K562 (cell line): ENCODE results near the gene EXOSC2. TPM values are rescaled to one million over a fixed set of nuclear protein-coding genes. Genes with fewer than 3 reads are reported as not detected.
A peak's percentile ranks its signal among the peaks of the same experiment; 100 is the strongest.

Experiments
- EP300 ChIP-seq: IDR thresholded peaks from 2 replicates; pipeline ENCODE4 v1.6.1; 2012; ENCODE audit warnings: low read length, improper control_type of control experiment
- GTF2F1 ChIP-seq: IDR thresholded peaks from 2 replicates; pipeline ENCODE4 v1.6.1; 2011; ENCODE audit warnings: low read depth, low read length, improper control_type of control experiment
- HNRNPL ChIP-seq: fragments of 200-400 bp; formaldehyde crosslinking; IDR thresholded peaks from 2 replicates; pipeline ENCODE4 v1.6.1; 2017; ENCODE audit warnings: low read depth, mild to moderate bottlenecking, low read length
- HSF4 ChIP-seq: fragments of 250-450 bp; sonication (Bioruptor Pico); IDR thresholded peaks from 2 replicates; pipeline ENCODE4 v2.1.2; 2022; ENCODE audit warnings: mild to moderate bottlenecking, moderate library complexity, borderline replicate concordance
- MYNN ChIP-seq, 2 experiments: sonication (generic); formaldehyde crosslinking in 1 of 2; IDR thresholded peaks; 2 replicates each; pipeline versions ENCODE4 v1.5.0 to v1.6.1; 2016 to 2020; ENCODE audit warnings: antibody characterized with exemption in 1 of 2, missing genetic modification reagents in 1 of 2
- RAD21 ChIP-seq, 2 experiments: fragments of 250-450 bp in 1 of 2; fragments of 450-650 bp in 1 of 2; sonication (Bioruptor Pico) in 1 of 2; formaldehyde crosslinking in 1 of 2; IDR thresholded peaks in 1 of 2; conservative IDR thresholded peaks in 1 of 2; 2 replicates each; pipeline versions ENCODE4 v1.4.0 to v1.8.0; 2020 to 2022; ENCODE audit warnings: mild to moderate bottlenecking in 2 of 2, moderate library complexity in 1 of 2
- SREBF1 ChIP-seq: fragments of 150-350 bp; IDR thresholded peaks from 2 replicates; pipeline ENCODE4 v1.6.1; 2014; ENCODE audit warnings: antibody characterized with exemption, low read depth, low read length, borderline replicate concordance
- STAG1 ChIP-seq: sonication (generic); formaldehyde crosslinking; IDR thresholded peaks from 2 replicates; pipeline ENCODE4 v1.5.0; 2020; ENCODE audit warnings: missing genetic modification reagents, borderline replicate concordance
- TFAM ChIP-seq: fragments of 250-450 bp; sonication (Bioruptor Pico); conservative IDR thresholded peaks from 2 replicates; pipeline ENCODE4 v1.5.0; 2021; ENCODE audit warnings: mild to moderate bottlenecking, moderate library complexity
- THRAP3 ChIP-seq: fragments of 450-650 bp; IDR thresholded peaks from 2 replicates; pipeline ENCODE4 v1.6.1; 2016; ENCODE audit warnings: mild to moderate bottlenecking, inconsistent platforms, borderline replicate concordance
- U2AF2 ChIP-seq: fragments of 200-400 bp; formaldehyde crosslinking; optimal IDR thresholded peaks from 2 replicates; pipeline ENCODE3; 2017; ENCODE audit warnings: low read depth, mild to moderate bottlenecking, low read length
- ZBTB7A ChIP-seq: IDR thresholded peaks from 2 replicates; pipeline ENCODE4 v1.6.1; 2011; ENCODE audit warnings: low read depth, mild to moderate bottlenecking, low read length, moderate library complexity, borderline replicate concordance; ENCODE audit not compliant: control insufficient read depth
- ZNF212 ChIP-seq: fragments of 450-650 bp; formaldehyde crosslinking; IDR thresholded peaks from 2 replicates; pipeline ENCODE4 v1.4.0; 2020; ENCODE audit warnings: mild to moderate bottlenecking
- ZNF444 ChIP-seq: fragments of 250-450 bp; sonication (Bioruptor Pico); IDR thresholded peaks from 2 replicates; pipeline ENCODE4 v1.4.0; 2020; ENCODE audit warnings: mild to moderate bottlenecking, moderate library complexity
- polyA plus RNA-seq, 8 experiments: library from polyadenylated mRNA; depleted of rRNA in 4 of 8; stranded (reverse) in 5 of 8; unstranded in 3 of 8; fragments of >200 nt; fragmentation: Nextera tagmentation in 2 of 8; fragmentation: Illumina TruSeq in 1 of 8; extraction: Ambion mirVana in 2 of 8; extraction: Trizol in 1 of 8; gene quantifications; 2 replicates each; pipeline versions ENCODE4 v1.2.1 to v1.2.3, GENCODE V29; 2011 to 2014; ENCODE audit warnings: inconsistent platforms in 1 of 8, missing spikeins in 1 of 8
- total RNA-seq, 7 experiments: library from RNA; depleted of rRNA in 6 of 7; stranded (reverse); fragments of >200 nt in 6 of 7; fragmentation: Illumina TruSeq in 2 of 7; extraction: Trizol in 2 of 7; gene quantifications; 2 replicates each; pipeline versions ENCODE4 v1.2.1 to v1.2.3, GENCODE V29; 2011 to 2021; ENCODE audit warnings: low replicate concordance in 1 of 7
- TF ChIP-seq, protein P1 (sequence below): fragments of 250-450 bp; sonication (Bioruptor Pico); IDR thresholded peaks from 2 replicates; pipeline ENCODE4 v1.9.0; 2021; ENCODE audit warnings: mild to moderate bottlenecking
- TF ChIP-seq, protein P2 (sequence below), 2 experiments: IDR thresholded peaks in 1 of 2; conservative IDR thresholded peaks in 1 of 2; 2 replicates each; pipeline ENCODE4 v1.6.1; 2016; ENCODE audit warnings: low read depth in 2 of 2, mild to moderate bottlenecking in 1 of 2, missing compliant biosample characterization in 1 of 2, missing genetic modification characterization in 1 of 2, moderate library complexity in 1 of 2
- TF ChIP-seq, protein P3 (sequence below): fragments of 450-650 bp; IDR thresholded peaks from 2 replicates; pipeline ENCODE4 v1.6.1; 2017; ENCODE audit warnings: mild to moderate bottlenecking, moderate library complexity
- TF ChIP-seq, protein P4 (sequence below): sonication (generic); formaldehyde crosslinking; IDR thresholded peaks from 2 replicates; pipeline ENCODE4 v1.8.0; 2022; ENCODE audit warnings: mild to moderate bottlenecking, missing genetic modification reagents, borderline replicate concordance

Gene EXOSC2
- total and polyA plus RNA-seq, 9 of the 15 experiments (the other 6 are each of a cell fraction or from before 2014, with no cell fraction given), result 46.0 to 101 (median 77.6) TPM

DNA sequence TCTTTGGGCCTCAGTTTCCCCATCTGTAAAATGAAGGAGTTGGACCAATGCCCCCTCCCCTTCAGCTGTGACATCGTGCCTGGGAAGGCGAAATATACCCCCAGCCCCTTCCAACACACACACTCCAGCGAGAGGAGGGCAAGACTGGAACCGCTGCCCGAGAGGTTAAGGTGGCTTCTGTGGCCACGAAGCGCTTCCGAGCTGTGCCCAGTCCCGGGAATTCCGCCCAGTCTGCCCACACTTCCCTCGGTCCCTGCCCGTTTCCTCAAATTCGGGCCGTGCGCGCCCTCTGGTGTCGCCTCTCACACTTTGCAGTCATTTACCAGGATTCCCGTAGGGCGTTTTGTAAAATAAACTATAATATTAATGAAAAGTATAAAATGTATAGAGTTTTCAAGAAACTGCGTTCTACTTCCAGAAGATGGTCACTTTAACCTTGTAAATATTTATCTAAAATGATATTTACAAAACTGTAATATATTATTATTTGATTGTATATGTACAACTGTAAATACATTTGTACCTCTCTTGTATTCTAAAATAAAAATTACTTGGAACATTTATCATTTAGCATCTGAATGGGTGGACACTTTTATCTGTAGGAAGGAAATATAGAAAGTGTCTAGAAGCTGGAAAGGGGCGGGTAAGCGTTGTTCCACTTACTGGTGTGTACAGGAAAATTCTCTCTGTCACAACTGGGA, 11.0 kb upstream of the EXOSC2 start (continued):
- TF ChIP-seq HNRNPL (peak; percentile 47; the same call in 1 of the 2 replicates), U2AF2 (no peak), ZBTB7A (0 out of 2 replicates have a peak, but pooled peaks have one; percentile 3), SREBF1 (no peak), ZNF212 (CRISPR knock-in tag) (no peak), EP300 (no peak), MYNN (IDR thresholded peaks at IDR 0.05) (peak; percentile 42; the same call in 1 of the 2 replicates), MYNN (CRISPR knock-in tag; IDR thresholded peaks at IDR 0.05) (no peak), ZNF444 (no peak), THRAP3 (no peak), HSF4 (CRISPR knock-in tag) (no peak), RAD21 (CRISPR knock-in tag; conservative IDR thresholded peaks at IDR 0.05 in 1 of 2, IDR thresholded peaks at IDR 0.05 in 1 of 2) (peak; percentile 94 to 95), STAG1 (CRISPR knock-in tag) (peak; percentile 80; the same call in 1 of the 2 replicates), TFAM (no peak), GTF2F1 (no peak)
- TF ChIP-seq, protein P1, sequence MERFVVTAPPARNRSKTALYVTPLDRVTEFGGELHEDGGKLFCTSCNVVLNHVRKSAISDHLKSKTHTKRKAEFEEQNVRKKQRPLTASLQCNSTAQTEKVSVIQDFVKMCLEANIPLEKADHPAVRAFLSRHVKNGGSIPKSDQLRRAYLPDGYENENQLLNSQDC (CRISPR knock-in tag), result no peak
- TF ChIP-seq, protein P2, sequence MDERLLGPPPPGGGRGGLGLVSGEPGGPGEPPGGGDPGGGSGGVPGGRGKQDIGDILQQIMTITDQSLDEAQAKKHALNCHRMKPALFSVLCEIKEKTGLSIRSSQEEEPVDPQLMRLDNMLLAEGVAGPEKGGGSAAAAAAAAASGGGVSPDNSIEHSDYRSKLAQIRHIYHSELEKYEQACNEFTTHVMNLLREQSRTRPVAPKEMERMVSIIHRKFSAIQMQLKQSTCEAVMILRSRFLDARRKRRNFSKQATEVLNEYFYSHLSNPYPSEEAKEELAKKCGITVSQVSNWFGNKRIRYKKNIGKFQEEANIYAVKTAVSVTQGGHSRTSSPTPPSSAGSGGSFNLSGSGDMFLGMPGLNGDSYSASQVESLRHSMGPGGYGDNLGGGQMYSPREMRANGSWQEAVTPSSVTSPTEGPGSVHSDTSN (CRISPR knock-in tag; IDR thresholded peaks at IDR 0.05; ENCODE audit: low read depth), result no peak
- TF ChIP-seq, protein P2 (tag; conservative IDR thresholded peaks at IDR 0.05; ENCODE audit: low read depth), result no peak
- TF ChIP-seq, protein P3, sequence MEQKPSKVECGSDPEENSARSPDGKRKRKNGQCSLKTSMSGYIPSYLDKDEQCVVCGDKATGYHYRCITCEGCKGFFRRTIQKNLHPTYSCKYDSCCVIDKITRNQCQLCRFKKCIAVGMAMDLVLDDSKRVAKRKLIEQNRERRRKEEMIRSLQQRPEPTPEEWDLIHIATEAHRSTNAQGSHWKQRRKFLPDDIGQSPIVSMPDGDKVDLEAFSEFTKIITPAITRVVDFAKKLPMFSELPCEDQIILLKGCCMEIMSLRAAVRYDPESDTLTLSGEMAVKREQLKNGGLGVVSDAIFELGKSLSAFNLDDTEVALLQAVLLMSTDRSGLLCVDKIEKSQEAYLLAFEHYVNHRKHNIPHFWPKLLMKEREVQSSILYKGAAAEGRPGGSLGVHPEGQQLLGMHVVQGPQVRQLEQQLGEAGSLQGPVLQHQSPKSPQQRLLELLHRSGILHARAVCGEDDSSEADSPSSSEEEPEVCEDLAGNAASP, result no peak
- TF ChIP-seq, protein P4, sequence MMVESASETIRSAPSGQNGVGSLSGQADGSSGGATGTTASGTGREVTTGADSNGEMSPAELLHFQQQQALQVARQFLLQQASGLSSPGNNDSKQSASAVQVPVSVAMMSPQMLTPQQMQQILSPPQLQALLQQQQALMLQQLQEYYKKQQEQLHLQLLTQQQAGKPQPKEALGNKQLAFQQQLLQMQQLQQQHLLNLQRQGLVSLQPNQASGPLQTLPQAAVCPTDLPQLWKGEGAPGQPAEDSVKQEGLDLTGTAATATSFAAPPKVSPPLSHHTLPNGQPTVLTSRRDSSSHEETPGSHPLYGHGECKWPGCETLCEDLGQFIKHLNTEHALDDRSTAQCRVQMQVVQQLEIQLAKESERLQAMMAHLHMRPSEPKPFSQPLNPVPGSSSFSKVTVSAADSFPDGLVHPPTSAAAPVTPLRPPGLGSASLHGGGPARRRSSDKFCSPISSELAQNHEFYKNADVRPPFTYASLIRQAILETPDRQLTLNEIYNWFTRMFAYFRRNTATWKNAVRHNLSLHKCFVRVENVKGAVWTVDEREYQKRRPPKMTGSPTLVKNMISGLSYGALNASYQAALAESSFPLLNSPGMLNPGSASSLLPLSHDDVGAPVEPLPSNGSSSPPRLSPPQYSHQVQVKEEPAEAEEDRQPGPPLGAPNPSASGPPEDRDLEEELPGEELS, result no peak; the same call in 1 of the 2 replicates
